Stomach (tissue), 9 donors: Measurements from ENCODE around the gene COPS8. TPM values are rescaled to one million over a fixed set of nuclear protein-coding genes. Genes with fewer than 3 reads are reported as not detected.

Experiments
- DNase-seq, 2 donors: peaks; one replicate each; pipeline versions ENCODE4 v3.0.0 to v3.0.0-alpha.2; 2013 to 2019
- H3K27ac ChIP-seq, 5 donors: fragments of 200-600 bp in 4 of 5; sonication (generic) in 4 of 5; one replicate each; pipeline ENCODE4 v1.5.1; 2013 to 2019; ENCODE audit warnings: mild to moderate bottlenecking in 1 of 5, moderate library complexity in 1 of 5
- H3K27me3 ChIP-seq, 3 donors: fragments of 200-600 bp; sonication (generic); one replicate each; pipeline ENCODE4 v1.5.1; 2017 to 2019; ENCODE audit warnings: mixed run types in 1 of 3
- H3K36me3 ChIP-seq, 4 donors: fragments of 200-600 bp; sonication (generic); 1 replicate in 3 of 4; 2 replicates in 1 of 4; pipeline ENCODE4 v1.5.1; 2016 to 2019
- H3K4me1 ChIP-seq, 4 donors: fragments of 200-600 bp; sonication (generic); one replicate each; pipeline ENCODE4 v1.5.1; 2016 to 2019
- H3K4me3 ChIP-seq, 4 donors: fragments of 200-600 bp; sonication (generic) in 3 of 4; one replicate each; pipeline ENCODE4 v1.5.1; 2016 to 2019; ENCODE audit warnings: mild to moderate bottlenecking in 1 of 4
- H3K9me3 ChIP-seq, 4 donors: fragments of 200-600 bp; sonication (generic); one replicate each; pipeline ENCODE4 v1.5.1; 2016 to 2019
- EP300 ChIP-seq: sonication (generic); formaldehyde crosslinking; IDR thresholded peaks from one replicate; pipeline ENCODE4 v1.6.1; 2017; ENCODE audit warnings: antibody characterized with exemption
- POLR2A ChIP-seq, 4 donors: fragments of 450-650 bp; IDR thresholded peaks; one replicate each; pipeline ENCODE4 v1.6.1; 2016; ENCODE audit warnings: antibody characterized with exemption in 4 of 4, control low read depth in 2 of 4, mild to moderate bottlenecking in 1 of 4, moderate library complexity in 1 of 4
- POLR2AphosphoS5 ChIP-seq, 3 donors: sonication (generic); formaldehyde crosslinking; IDR thresholded peaks; one replicate each; pipeline ENCODE4 v1.6.1; 2016; ENCODE audit warnings: antibody characterized with exemption in 3 of 3
- WGBS, 5 donors: extraction: QIAGEN DNeasy Blood & Tissue Kit in 3 of 5; methylation state at CpG; one replicate each; pipeline versions ENCODE4 v1.1.5 to v1.1.7; 2013 to 2018; 5-methylcytosine and 5-hydroxymethylcytosine counted together
- intact Hi-C: fragments of 100-400 bp; cut with DNase I; formaldehyde crosslinking; loops from one replicate; pipeline ENCODE4 v1.15.1; 2023; ENCODE audit warnings: low total_unique reads
- polyA plus RNA-seq, 3 donors: library from polyadenylated mRNA; stranded (reverse); fragments of 200-250 nt; gene quantifications; one replicate each; pipeline ENCODE4 v1.2.3, GENCODE V29; 2013
- total RNA-seq, 5 donors: library from RNA; depleted of rRNA; stranded (reverse); fragments of >200 nt; gene quantifications; one replicate each; pipeline versions ENCODE4 v1.1.0 to v1.2.3, GENCODE V29; 2014 to 2016
- TF ChIP-seq, protein P1 (sequence below), 7 experiments: fragments of 450-650 bp in 4 of 7; fragments of 200-600 bp in 3 of 7; sonication (generic) in 3 of 7; IDR thresholded peaks; one replicate each; pipeline ENCODE4 v1.5.1; 2016 to 2019; ENCODE audit warnings: antibody characterized with exemption in 7 of 7, control low read depth in 2 of 7, mild to moderate bottlenecking in 1 of 7
- donor health status: healthy with polysubstance abuse.
- donor health status: Bipolar disorder and iron deficiency.
- donor health status: healthy.

The COPS8 gene
- total and polyA plus RNA-seq, 8 donors, result 24.1 to 105 (median 53.3) TPM

DNA sequence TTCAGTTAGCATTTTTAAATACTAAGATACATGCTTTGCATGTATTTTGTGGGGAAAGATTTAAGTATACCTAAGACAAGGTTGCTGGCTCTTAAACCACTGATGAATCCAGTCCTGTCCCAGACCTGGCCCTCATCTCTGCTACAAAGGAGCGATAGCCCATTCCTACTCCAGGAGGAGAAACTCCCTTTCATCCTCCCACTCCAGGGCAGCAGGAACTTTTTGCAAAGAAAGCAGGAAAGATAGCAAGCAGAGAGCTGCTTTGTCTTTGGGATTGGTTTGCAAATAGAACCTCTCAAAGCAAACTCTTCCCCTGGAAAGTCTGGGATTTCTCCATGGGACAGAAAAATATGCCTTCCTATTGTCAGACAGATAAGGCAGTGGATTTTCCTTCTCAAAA lies 43.6 kb upstream of the COPS8 start:
- WGBS, 5 donors, result 63 to 82% (median 68%) methylated on average over 1 of the region's 1 CpG
- no peak for DNase-seq
- TF ChIP-seq POLR2A (IDR thresholded peaks at IDR 0.05) (no peak), EP300 (no peak), POLR2AphosphoS5 (IDR thresholded peaks at IDR 0.05) (no peak)
- TF ChIP-seq, protein P1, sequence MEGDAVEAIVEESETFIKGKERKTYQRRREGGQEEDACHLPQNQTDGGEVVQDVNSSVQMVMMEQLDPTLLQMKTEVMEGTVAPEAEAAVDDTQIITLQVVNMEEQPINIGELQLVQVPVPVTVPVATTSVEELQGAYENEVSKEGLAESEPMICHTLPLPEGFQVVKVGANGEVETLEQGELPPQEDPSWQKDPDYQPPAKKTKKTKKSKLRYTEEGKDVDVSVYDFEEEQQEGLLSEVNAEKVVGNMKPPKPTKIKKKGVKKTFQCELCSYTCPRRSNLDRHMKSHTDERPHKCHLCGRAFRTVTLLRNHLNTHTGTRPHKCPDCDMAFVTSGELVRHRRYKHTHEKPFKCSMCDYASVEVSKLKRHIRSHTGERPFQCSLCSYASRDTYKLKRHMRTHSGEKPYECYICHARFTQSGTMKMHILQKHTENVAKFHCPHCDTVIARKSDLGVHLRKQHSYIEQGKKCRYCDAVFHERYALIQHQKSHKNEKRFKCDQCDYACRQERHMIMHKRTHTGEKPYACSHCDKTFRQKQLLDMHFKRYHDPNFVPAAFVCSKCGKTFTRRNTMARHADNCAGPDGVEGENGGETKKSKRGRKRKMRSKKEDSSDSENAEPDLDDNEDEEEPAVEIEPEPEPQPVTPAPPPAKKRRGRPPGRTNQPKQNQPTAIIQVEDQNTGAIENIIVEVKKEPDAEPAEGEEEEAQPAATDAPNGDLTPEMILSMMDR (IDR thresholded peaks at IDR 0.05), result no peak
- intact Hi-C loops, result no loop called here
- peaks cover 0 to 18% (median 6%) of the 10 kb centered on the region in 4 donors for H3K4me1 ChIP-seq
- H3K27ac ChIP-seq, result no peak overlapping the region
- no peak overlapping the region for H3K4me3 ChIP-seq
- H3K9me3 ChIP-seq, result no peaks in the 10 kb centered on the region
- H3K27me3 ChIP-seq, result no peaks in the 10 kb centered on the region
- H3K36me3 ChIP-seq, result no peaks in the 10 kb centered on the region

GRCh38 chr2:237043866-237044265 lies 41.8 kb upstream of the COPS8 start:
- no peak for DNase-seq
- no peak overlapping the region for H3K4me3 ChIP-seq
- TF ChIP-seq, protein P1 (IDR thresholded peaks at IDR 0.05), result no peak
- TF ChIP-seq POLR2A (IDR thresholded peaks at IDR 0.05) (no peak), POLR2AphosphoS5 (IDR thresholded peaks at IDR 0.05) (no peak), EP300 (no peak)
- peaks cover 6 to 11% (median 8%) of the 10 kb centered on the region in 4 donors for H3K9me3 ChIP-seq
- no peaks in the 10 kb centered on the region for H3K36me3 ChIP-seq
- no peak overlapping the region for H3K27ac ChIP-seq
- WGBS, 5 donors, result 45 to 57% (median 50%) methylated on average over 5 of the region's 5 CpGs
- H3K27me3 ChIP-seq, result no peaks in the 10 kb centered on the region
- H3K4me1 ChIP-seq, result peaks cover 0 to 18% (median 6%) of the 10 kb centered on the region in 4 donors
- intact Hi-C loops, result no loop called here

GRCh38 chr2:237044281-237044680 lies 41.4 kb upstream of the COPS8 start:
- Histone ChIP-seq H3K9me3 (peaks cover 6 to 12% (median 9%) of the 10 kb centered on the region in 4 donors), H3K27ac (peak overlapping the region in 1 of 5 donors; percentile 7), H3K27me3 (no peaks in the 10 kb centered on the region), H3K36me3 (no peaks in the 10 kb centered on the region), H3K4me3 (no peak overlapping the region), H3K4me1 (peaks cover 0 to 18% (median 6%) of the 10 kb centered on the region in 4 donors)
- no peak for DNase-seq
- intact Hi-C loops, result no loop called here
- TF ChIP-seq EP300 (no peak), POLR2AphosphoS5 (IDR thresholded peaks at IDR 0.05) (no peak), POLR2A (IDR thresholded peaks at IDR 0.05) (no peak)
- TF ChIP-seq, protein P1 (IDR thresholded peaks at IDR 0.05), result no peak
- WGBS, 5 donors, result 16 to 46% (median 19%) methylated on average over 3 of the region's 3 CpGs

DNA sequence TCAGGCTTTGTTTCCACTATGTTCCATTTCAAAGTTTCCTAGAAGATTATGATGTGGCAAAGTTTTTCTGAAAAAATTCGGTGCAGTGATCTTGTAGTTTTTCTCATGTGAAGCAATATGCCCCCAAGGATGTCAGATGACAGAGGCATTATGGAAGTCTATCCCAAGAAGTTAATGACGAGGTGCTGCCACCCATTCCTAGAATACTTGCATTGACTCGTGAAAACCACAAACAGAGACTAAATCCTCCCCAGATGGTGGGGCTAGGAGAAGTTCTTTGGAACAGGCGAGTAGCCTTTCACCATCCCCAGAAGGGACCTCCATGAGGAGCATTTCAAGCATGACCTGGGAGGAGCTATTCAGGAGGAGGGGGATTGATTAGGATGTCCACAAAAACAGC lies 40.2 kb upstream of the COPS8 start:
- H3K4me3 ChIP-seq, result no peak overlapping the region
- no peak for DNase-seq
- 71 to 85% (median 82%) methylated on average over 4 of the region's 4 CpGs for WGBS, 5 donors
- no peaks in the 10 kb centered on the region for H3K27me3 ChIP-seq
- H3K4me1 ChIP-seq, result peaks cover 0 to 18% (median 6%) of the 10 kb centered on the region in 4 donors
- intact Hi-C loops, result no loop called here
- TF ChIP-seq, protein P1 (IDR thresholded peaks at IDR 0.05), result no peak
- TF ChIP-seq EP300 (no peak), POLR2A (IDR thresholded peaks at IDR 0.05) (no peak)
- peaks cover 6 to 12% (median 9%) of the 10 kb centered on the region in 4 donors for H3K9me3 ChIP-seq
- no peaks in the 10 kb centered on the region for H3K36me3 ChIP-seq
- H3K27ac ChIP-seq, result no peak overlapping the region
